ENCODE data around the gene LENG8. TPM values are rescaled to one million over a fixed set of nuclear protein-coding genes. Genes with fewer than 3 reads are reported as not detected.

LENG8 gene
- total and polyA plus RNA-seq, 7 donors, result 13.6 to 286 (median 81.3) TPM

DNA sequence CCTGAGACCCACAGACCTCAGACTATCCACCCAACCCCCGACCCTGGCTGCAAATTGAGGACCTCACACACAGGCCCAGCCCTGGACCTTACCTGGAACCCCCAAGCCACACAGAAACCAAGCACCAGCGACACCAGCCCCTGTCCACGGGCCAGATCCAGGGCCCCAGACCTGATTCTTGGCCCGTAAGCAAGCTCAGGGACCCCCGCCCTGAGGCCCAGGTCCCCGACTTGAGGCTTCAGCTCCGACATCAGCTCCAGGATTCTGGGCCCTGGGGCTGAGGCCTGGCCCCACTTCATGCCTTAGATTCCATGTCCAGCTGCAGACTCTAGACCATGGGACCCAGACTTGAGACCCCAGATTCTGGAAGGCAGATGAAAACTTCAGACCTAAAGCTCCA, 27.5 kb upstream of the LENG8 start:
- WGBS, 2 donors, result 84 to 87% methylated on average over 7 of the region's 7 CpGs
- H3K27me3 ChIP-seq, result peaks cover 18 to 83% (median 41%) of the 10 kb centered on the region in 3 donors
- no peak for TF ChIP-seq EP300 (IDR thresholded peaks at IDR 0.05)
- TF ChIP-seq POLR2A (IDR thresholded peaks at IDR 0.05), result no peak
- TF ChIP-seq POLR2AphosphoS5 (IDR thresholded peaks at IDR 0.05), result no peak
- TF ChIP-seq, protein P1, sequence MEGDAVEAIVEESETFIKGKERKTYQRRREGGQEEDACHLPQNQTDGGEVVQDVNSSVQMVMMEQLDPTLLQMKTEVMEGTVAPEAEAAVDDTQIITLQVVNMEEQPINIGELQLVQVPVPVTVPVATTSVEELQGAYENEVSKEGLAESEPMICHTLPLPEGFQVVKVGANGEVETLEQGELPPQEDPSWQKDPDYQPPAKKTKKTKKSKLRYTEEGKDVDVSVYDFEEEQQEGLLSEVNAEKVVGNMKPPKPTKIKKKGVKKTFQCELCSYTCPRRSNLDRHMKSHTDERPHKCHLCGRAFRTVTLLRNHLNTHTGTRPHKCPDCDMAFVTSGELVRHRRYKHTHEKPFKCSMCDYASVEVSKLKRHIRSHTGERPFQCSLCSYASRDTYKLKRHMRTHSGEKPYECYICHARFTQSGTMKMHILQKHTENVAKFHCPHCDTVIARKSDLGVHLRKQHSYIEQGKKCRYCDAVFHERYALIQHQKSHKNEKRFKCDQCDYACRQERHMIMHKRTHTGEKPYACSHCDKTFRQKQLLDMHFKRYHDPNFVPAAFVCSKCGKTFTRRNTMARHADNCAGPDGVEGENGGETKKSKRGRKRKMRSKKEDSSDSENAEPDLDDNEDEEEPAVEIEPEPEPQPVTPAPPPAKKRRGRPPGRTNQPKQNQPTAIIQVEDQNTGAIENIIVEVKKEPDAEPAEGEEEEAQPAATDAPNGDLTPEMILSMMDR (IDR thresholded peaks at IDR 0.05), result no peak
- DNase-seq, result no peak
- H3K27ac ChIP-seq, result peak overlapping the region in 2 of 4 donors; percentile 39 to 44
- H3K4me1 ChIP-seq, result peaks cover 0 to 18% (median 5%) of the 10 kb centered on the region in 4 donors
- no peaks in the 10 kb centered on the region for H3K36me3 ChIP-seq
- no peak overlapping the region for H3K4me3 ChIP-seq
- intact Hi-C loops (cut with DNase I), result no loop called here
- H3K9me3 ChIP-seq, result no peaks in the 10 kb centered on the region

DNA sequence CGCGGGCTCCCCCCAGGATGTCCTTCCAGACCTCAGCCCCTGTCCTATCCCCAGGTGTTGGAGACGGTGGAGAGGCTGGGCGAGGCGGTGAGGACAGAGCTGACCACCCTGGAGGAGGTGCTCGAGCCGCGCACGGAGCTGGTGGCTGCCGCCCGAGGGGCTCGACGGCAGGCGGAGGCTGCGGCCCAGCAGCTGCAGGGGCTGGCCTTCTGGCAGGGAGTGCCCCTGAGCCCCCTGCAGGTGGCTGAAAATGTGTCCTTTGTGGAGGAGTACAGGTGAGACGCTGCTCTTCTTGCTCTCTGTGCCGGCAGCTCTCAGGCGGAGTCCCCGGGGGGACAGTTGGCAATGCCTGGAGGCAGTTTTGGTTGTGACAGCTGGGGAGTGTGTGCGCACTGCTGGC, 26.9 kb upstream of the LENG8 start:
- TF ChIP-seq, protein P1 (IDR thresholded peaks at IDR 0.05), result no peak
- TF ChIP-seq POLR2A (IDR thresholded peaks at IDR 0.05), result no peak
- TF ChIP-seq EP300 (IDR thresholded peaks at IDR 0.05), result no peak
- no peak for TF ChIP-seq POLR2AphosphoS5 (IDR thresholded peaks at IDR 0.05)
- 86 to 91% methylated on average over 20 of the region's 20 CpGs for WGBS, 2 donors
- no peaks in the 10 kb centered on the region for H3K36me3 ChIP-seq
- H3K4me3 ChIP-seq, result no peak overlapping the region
- H3K27me3 ChIP-seq, result peaks cover 14 to 79% (median 36%) of the 10 kb centered on the region in 3 donors
- no peak overlapping the region for H3K27ac ChIP-seq
- H3K9me3 ChIP-seq, result no peaks in the 10 kb centered on the region
- H3K4me1 ChIP-seq, result peaks cover 0 to 18% (median 5%) of the 10 kb centered on the region in 4 donors
- intact Hi-C loops (cut with DNase I), result no loop called here
- DNase-seq, result no peak

DNA sequence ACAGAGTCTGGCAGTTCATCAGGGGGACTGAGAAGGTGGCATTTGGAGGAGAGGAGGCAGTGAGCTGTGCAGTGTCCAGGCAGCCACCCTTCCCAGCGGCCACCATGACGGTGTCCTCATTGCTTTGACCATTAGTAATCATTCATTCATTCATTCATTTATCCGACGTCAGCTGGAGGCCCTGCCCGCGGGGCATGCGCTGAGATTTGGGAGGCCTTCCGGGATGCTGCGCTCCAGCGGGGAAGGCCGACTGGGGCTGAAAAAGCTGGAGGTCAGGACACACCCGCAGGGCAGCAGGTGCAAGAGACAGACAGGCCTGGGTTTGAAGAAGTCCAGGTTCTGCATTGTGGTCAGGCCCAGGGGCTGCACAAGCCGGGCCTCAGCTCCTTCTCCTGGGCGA, 24.8 kb upstream of the LENG8 start:
- Histone ChIP-seq H3K36me3 (no peaks in the 10 kb centered on the region), H3K27me3 (peaks cover 19 to 77% (median 42%) of the 10 kb centered on the region in 3 donors), H3K4me3 (no peak overlapping the region), H3K9me3 (no peaks in the 10 kb centered on the region), H3K4me1 (peaks cover 0 to 10% (median 4%) of the 10 kb centered on the region in 4 donors), H3K27ac (no peak overlapping the region)
- 87 to 91% methylated on average over 14 of the region's 14 CpGs for WGBS, 2 donors
- intact Hi-C loops (cut with DNase I), result no loop called here
- DNase-seq, result no peak
- TF ChIP-seq EP300 (IDR thresholded peaks at IDR 0.05) (no peak), POLR2AphosphoS5 (IDR thresholded peaks at IDR 0.05) (no peak), POLR2A (IDR thresholded peaks at IDR 0.05) (no peak)
- TF ChIP-seq, protein P1 (IDR thresholded peaks at IDR 0.05), result no peak

DNA sequence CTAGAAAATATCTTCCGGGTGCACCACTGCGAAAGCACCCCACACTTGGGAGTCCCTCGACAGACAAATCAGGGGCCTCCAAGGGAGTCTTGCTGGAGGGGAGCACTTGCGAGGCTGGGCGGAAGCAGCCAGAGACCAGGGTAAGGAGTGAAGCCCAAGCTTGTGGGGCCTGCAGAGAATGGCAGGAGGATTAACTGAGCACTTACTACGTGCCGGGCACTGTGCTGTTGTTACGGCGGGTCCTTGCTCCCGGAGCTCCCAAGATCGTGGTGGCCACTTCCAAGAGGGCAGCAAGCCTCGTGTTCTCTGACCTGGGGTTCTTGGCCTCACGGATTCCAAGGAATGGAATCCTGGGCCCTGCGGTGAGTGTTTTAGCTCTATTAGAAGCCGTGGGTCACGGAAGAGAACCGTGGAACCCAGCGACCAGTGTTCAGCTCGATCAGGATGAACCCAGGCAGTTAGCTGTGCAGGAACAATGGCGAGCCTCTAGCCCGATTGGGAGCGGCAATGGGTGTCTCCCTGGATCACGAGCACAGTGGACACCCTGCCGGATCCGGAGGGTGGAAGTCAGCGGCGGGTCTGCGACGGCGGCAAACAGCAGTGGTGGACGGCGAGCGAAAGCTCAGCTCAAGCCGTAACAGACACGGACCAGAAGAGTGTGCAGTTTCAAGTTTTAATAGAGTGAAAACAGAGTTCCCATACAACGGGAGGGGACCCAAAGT, 24.2 kb upstream of the LENG8 start:
- TF ChIP-seq, protein P1 (IDR thresholded peaks at IDR 0.05), result no peak
- TF ChIP-seq EP300 (IDR thresholded peaks at IDR 0.05) (no peak), POLR2AphosphoS5 (IDR thresholded peaks at IDR 0.05) (no peak)
- Histone ChIP-seq H3K4me3 (no peak overlapping the region), H3K27ac (no peak overlapping the region), H3K4me1 (peaks cover 0 to 10% (median 5%) of the 10 kb centered on the region in 4 donors), H3K36me3 (no peaks in the 10 kb centered on the region), H3K9me3 (no peaks in the 10 kb centered on the region), H3K27me3 (peaks cover 21 to 77% (median 42%) of the 10 kb centered on the region in 3 donors)
- no peak for DNase-seq
- 89% methylated on average over 36 of the region's 36 CpGs for whole genome bisulfite sequencing, 2 donors
- intact Hi-C loops (cut with DNase I), result no loop called here
